GM12878 (cell line): ENCODE data around the gene IP6K3. TPM values are rescaled to one million over a fixed set of nuclear protein-coding genes. Genes with fewer than 3 reads are reported as not detected.

ENCODE experiments used
- ATAC-seq: fragments of 200-7000 bp; cut with Tn5 transposase; 3 replicates; pipeline ENCODE4 v1.9.1; 2020; ENCODE audit warnings: mild to moderate bottlenecking, moderate library complexity
- BruUV-seq: library from RNA; stranded (reverse); fragments of 400-500 nt; replicated peaks from 2 replicates; lab custom pipeline; 2021; lab: Mats Ljungman, UMichigan
- CTCF ChIA-PET: fragments of 300-600 bp; sonication (Branson Sonifier 250); formaldehyde crosslinking; extraction: SDS; loops from one replicate; lab custom pipeline; 2021; ENCODE audit warnings: inconsistent platforms; lab: Yijun Ruan, JAX
- POLR2A ChIA-PET: fragments of 350-600 bp; formaldehyde crosslinking; extraction: SDS; loops from one replicate; lab custom pipeline; 2021; ENCODE audit warnings: inconsistent platforms; lab: Charles Lee
- RAD21 ChIA-PET: fragments of 300-600 bp; sonication (Branson Sonifier 250); formaldehyde crosslinking; loops from one replicate; lab custom pipeline; 2023; ENCODE audit warnings: antibody characterized with exemption; ENCODE audit not compliant: unreplicated experiment; lab: Charles Lee
- SMC1A ChIA-PET: fragments of 300-600 bp; sonication (Branson Sonifier 250); formaldehyde crosslinking; loops from one replicate; lab custom pipeline; 2023; ENCODE audit not compliant: unreplicated experiment, uncharacterized antibody; lab: Charles Lee
- DNase-seq: peaks from one replicate; pipeline ENCODE4 v3.0.0-alpha.2; 2011; ENCODE audit warnings: low read depth, low spot score
- FAIRE-seq: peaks from 3 replicates; lab custom pipeline; 2011; peaks lifted over from hg19 to GRCh38; lab: Jason Lieb, UNC
- H2AFZ ChIP-seq: 2 replicates; pipeline ENCODE4 v1.6.0; 2011; ENCODE audit warnings: low read depth, low read length, control low read depth; ENCODE audit not compliant: control insufficient read depth
- H3K27ac ChIP-seq: 2 replicates; pipeline ENCODE4 v1.5.1; 2011; ENCODE audit warnings: control low read depth; ENCODE audit not compliant: control insufficient read depth, insufficient read depth
- H3K27me3 ChIP-seq, 2 experiments: replicated peaks in 1 of 2; 2 replicates each; pipeline versions ENCODE4 v1.6.0 to v1.6.1; 2011; ENCODE audit warnings: low read length in 1 of 2; ENCODE audit not compliant: control insufficient read depth in 2 of 2, insufficient read depth in 2 of 2
- H3K36me3 ChIP-seq, 2 experiments: 2 replicates each; pipeline ENCODE4 v1.5.1; 2011; ENCODE audit warnings: low read length in 1 of 2; ENCODE audit not compliant: control insufficient read depth in 2 of 2, insufficient read depth in 2 of 2
- H3K4me1 ChIP-seq: 2 replicates; pipeline ENCODE4 v1.6.1; 2011; ENCODE audit warnings: mild to moderate bottlenecking, low read length, moderate library complexity, mixed read lengths; ENCODE audit not compliant: control insufficient read depth, insufficient read depth
- H3K4me2 ChIP-seq: 2 replicates; pipeline ENCODE4 v1.6.0; 2011; ENCODE audit warnings: control low read depth; ENCODE audit not compliant: control insufficient read depth, insufficient read depth
- H3K4me3 ChIP-seq: fragments of 200-600 bp; sonication (generic); 2 replicates; pipeline ENCODE4 v1.5.1; 2016
- H3K79me2 ChIP-seq: 2 replicates; pipeline ENCODE4 v1.6.0; 2011; ENCODE audit warnings: low read length; ENCODE audit not compliant: control insufficient read depth, insufficient read depth
- H3K9ac ChIP-seq: 2 replicates; pipeline ENCODE4 v1.8.0; 2011; ENCODE audit warnings: low read length, control low read depth, mixed read lengths; ENCODE audit not compliant: control insufficient read depth, insufficient read depth
- H3K9me3 ChIP-seq: replicated peaks from 3 replicates; pipeline ENCODE4 v1.5.1; 2011; ENCODE audit warnings: mild to moderate bottlenecking, low read length; ENCODE audit not compliant: control insufficient read depth, insufficient read depth
- H4K20me1 ChIP-seq: 2 replicates; pipeline ENCODE4 v1.6.0; 2011; ENCODE audit not compliant: control insufficient read depth, insufficient read depth
- EZH2 ChIP-seq: IDR thresholded peaks from 2 replicates; pipeline ENCODE4 v1.6.1; 2012; ENCODE audit warnings: low read depth, mild to moderate bottlenecking, control low read depth, inconsistent platforms, low read length, borderline replicate concordance; ENCODE audit not compliant: control insufficient read depth
- IRF5 ChIP-seq: fragments of 450-650 bp; IDR thresholded peaks from 2 replicates; pipeline ENCODE4 v1.6.1; 2017; ENCODE audit warnings: borderline replicate concordance
- KLF5 ChIP-seq: fragments of 450-650 bp; IDR thresholded peaks from 2 replicates; pipeline ENCODE4 v1.6.1; 2014; ENCODE audit warnings: mild to moderate bottlenecking; ENCODE audit not compliant: partially characterized antibody
- NR2C1 ChIP-seq: fragments of 450-650 bp; IDR thresholded peaks from 2 replicates; pipeline ENCODE4 v1.6.1; 2017; ENCODE audit warnings: antibody characterized with exemption, mild to moderate bottlenecking, moderate library complexity
- POLR2A ChIP-seq: IDR thresholded peaks from 2 replicates; pipeline ENCODE4 v1.6.1; 2011; ENCODE audit warnings: low read depth, mild to moderate bottlenecking, low read length
- RAD51 ChIP-seq: fragments of 450-650 bp; IDR thresholded peaks from 2 replicates; pipeline ENCODE4 v1.6.1; 2016; ENCODE audit warnings: moderate library complexity, mild to moderate bottlenecking, inconsistent platforms
- SMARCA5 ChIP-seq: fragments of 450-650 bp; IDR thresholded peaks from 2 replicates; pipeline ENCODE4 v1.6.1; 2017; ENCODE audit warnings: mild to moderate bottlenecking
- STAT3 ChIP-seq: IDR thresholded peaks from 2 replicates; pipeline ENCODE4 v1.6.1; 2011; ENCODE audit warnings: low read depth, low read length, improper control_type of control experiment
- YY1 ChIP-seq: IDR thresholded peaks from 2 replicates; pipeline ENCODE4 v1.6.1; 2011; ENCODE audit warnings: low read depth, mild to moderate bottlenecking, low read length
- WGBS: methylation state at CpG from one replicate; pipeline ENCODE4 v1.1.6; 2016; ENCODE audit warnings: low lambda C conversion rate; ENCODE audit not compliant: insufficient replicate concordance, insufficient coverage; ENCODE audit errors: missing lambda C conversion rate; 5-methylcytosine and 5-hydroxymethylcytosine counted together
- in situ Hi-C: fragments of 300-500 bp; cut with MboI; formaldehyde crosslinking; loops from 9 replicates; pipeline ENCODE4 v1.14.3; 2018; ENCODE audit warnings: mixed read lengths
- intact Hi-C: fragments of 100-400 bp; cut with micrococcal nuclease; formaldehyde crosslinking; loops from one replicate; pipeline ENCODE4 v1.14.2; 2022; ENCODE audit not compliant: unreplicated experiment
- polyA plus RNA-seq, 11 experiments: library from polyadenylated mRNA; depleted of rRNA in 4 of 11; unstranded in 6 of 11; stranded (reverse) in 5 of 11; fragments of >200 nt; fragmentation: Nextera tagmentation in 4 of 11; fragmentation: Illumina TruSeq in 1 of 11; extraction: Ambion mirVana in 4 of 11; extraction: Trizol in 1 of 11; gene quantifications; 1 replicate in 1 of 11; 2 replicates in 10 of 11; pipeline versions ENCODE4 v1.2.1 to v1.2.3, GENCODE V29; 2011 to 2016; ENCODE audit warnings: inconsistent platforms in 2 of 11, missing spikeins in 2 of 11, low read depth in 1 of 11
- total RNA-seq, 4 experiments: library from RNA; depleted of rRNA in 3 of 4; stranded (reverse); fragments of >200 nt in 3 of 4; fragmentation: Illumina TruSeq in 1 of 4; extraction: Trizol in 1 of 4; gene quantifications; 2 replicates each; pipeline versions ENCODE4 v1.2.1 to v1.2.3, GENCODE V29; 2013 to 2021
- TF ChIP-seq, protein P1 (sequence below): fragments of 450-650 bp; IDR thresholded peaks from 2 replicates; pipeline ENCODE4 v1.6.1; 2017; ENCODE audit warnings: mild to moderate bottlenecking

IP6K3 gene
- total and polyA plus RNA-seq, 10 of the 15 experiments (the other 5 are each of a cell fraction or from before 2014, with no cell fraction given) = 0.02 to 0.15 (median 0.09) TPM; not detected in 7

- no peak for FAIRE-seq
- CTCF ChIA-PET = interaction anchor here (1.0 to 7.2 kb wide), 2 partner anchors 37 to 47 kb away, joined by 3 to 46 read pairs; partner anchors contain the start of gene UQCC2
These were observed 1.1 kb upstream of the IP6K3 start for GRCh38 chr6:33747823-33748222.

More at GRCh38 chr6:33747823-33748222, 1.1 kb upstream of the IP6K3 start:
- Histone ChIP-seq H3K9ac (no peak overlapping the region), H3K79me2 (no peaks in the 10 kb centered on the region), H3K4me1 (peaks cover 5% of the 10 kb centered on the region; the same call in 1 of the 2 replicates), H3K36me3 (no peaks in the 10 kb centered on the region), H3K27me3 (no peaks in the 10 kb centered on the region; a peak in 1 of 4 replicates), H3K4me3 (no peak overlapping the region), H3K9me3 (no peaks in the 10 kb centered on the region), H2AFZ (no peak overlapping the region)
- RAD21 ChIA-PET = interaction anchor here (0.6 to 0.9 kb wide), 2 partner anchors 36 to 41 kb away, joined by 3 read pairs; partner anchors contain the start of genes LEMD2 and UQCC2
- intact Hi-C loops = no loop called here
- no peak for ATAC-seq
- TF ChIP-seq POLR2A = no peak
- TF ChIP-seq KLF5 = no peak
- no peak for TF ChIP-seq EZH2
- TF ChIP-seq STAT3 = no peak
- TF ChIP-seq, protein P1, sequence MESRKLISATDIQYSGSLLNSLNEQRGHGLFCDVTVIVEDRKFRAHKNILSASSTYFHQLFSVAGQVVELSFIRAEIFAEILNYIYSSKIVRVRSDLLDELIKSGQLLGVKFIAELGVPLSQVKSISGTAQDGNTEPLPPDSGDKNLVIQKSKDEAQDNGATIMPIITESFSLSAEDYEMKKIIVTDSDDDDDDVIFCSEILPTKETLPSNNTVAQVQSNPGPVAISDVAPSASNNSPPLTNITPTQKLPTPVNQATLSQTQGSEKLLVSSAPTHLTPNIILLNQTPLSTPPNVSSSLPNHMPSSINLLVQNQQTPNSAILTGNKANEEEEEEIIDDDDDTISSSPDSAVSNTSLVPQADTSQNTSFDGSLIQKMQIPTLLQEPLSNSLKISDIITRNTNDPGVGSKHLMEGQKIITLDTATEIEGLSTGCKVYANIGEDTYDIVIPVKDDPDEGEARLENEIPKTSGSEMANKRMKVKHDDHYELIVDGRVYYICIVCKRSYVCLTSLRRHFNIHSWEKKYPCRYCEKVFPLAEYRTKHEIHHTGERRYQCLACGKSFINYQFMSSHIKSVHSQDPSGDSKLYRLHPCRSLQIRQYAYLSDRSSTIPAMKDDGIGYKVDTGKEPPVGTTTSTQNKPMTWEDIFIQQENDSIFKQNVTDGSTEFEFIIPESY = no peak
- TF ChIP-seq SMARCA5 = no peak
- no peak for TF ChIP-seq RAD51
- no peak for TF ChIP-seq YY1
- TF ChIP-seq NR2C1 = no peak
- no peak for TF ChIP-seq IRF5
- TF ChIP-seq, all 136 proteins: peak for 0
- ChIA-PET POLR2A (interaction anchor here (0.9 kb wide), 1 partner anchor 25 kb away, joined by 6 read pairs; no protein-coding TSS in a partner anchor), SMC1A (no interaction called here)
- Histone ChIP-seq H4K20me1 (no peaks in the 10 kb centered on the region), H3K27ac (no peak overlapping the region), H3K4me2 (no peak overlapping the region)
- in situ Hi-C loops = no loop called here
- DNase-seq = no peak
- no TSS peak for BruUV-seq
- WGBS = 48% methylated on average over 5 of the region's 5 CpGs
